ENCODE data around the gene IL16.
A peak's percentile ranks its signal among the peaks of the same experiment; 100 is the strongest.
"Not testable (repeated sequence)": the region's sequence is repeated elsewhere in the genome, so short reads cannot be mapped to it uniquely, and the experiment has no call there.

The IL16 gene

GRCh38 chr15:81196576-81197254 is at the start of gene IL16:
TSS of gene IL16 (plus strand) at chr15:81196879. CDS start at chr15:81225400, 28,521 bp downstream.
- no peak for DNase-seq

- DNase-seq = no peak
Measured at GRCh38 chr15:81151389-81151788, 45.3 kb upstream of the IL16 start.

GRCh38 chr15:81152339-81152738 is 44.3 kb upstream of the IL16 start:
- DNase-seq = no peak

GRCh38 chr15:81152799-81153198 is 43.9 kb upstream of the IL16 start:
- no peak for DNase-seq

GRCh38 chr15:81155375-81156218 is 41.1 kb upstream of the IL16 start:
- DNase-seq = no peak

- DNase-seq = no peak
Measured at GRCh38 chr15:81156324-81156723, 40.4 kb upstream of the IL16 start.

- DNase-seq = no peak
Measured at GRCh38 chr15:81157195-81157938, 39.3 kb upstream of the IL16 start.

GRCh38 chr15:81157939-81158223 is 38.8 kb upstream of the IL16 start:
- DNase-seq = no peak

- DNase-seq = not testable (repeated sequence)
Measured at GRCh38 chr15:81158561-81158960, 38.1 kb upstream of the IL16 start.

- no peak for DNase-seq
Measured at GRCh38 chr15:81160312-81161159, 36.1 kb upstream of the IL16 start.

GRCh38 chr15:81161160-81161673 is 35.5 kb upstream of the IL16 start:
- DNase-seq = no peak

GRCh38 chr15:81161851-81162250 is 34.8 kb upstream of the IL16 start:
- peak; percentile 6 to 9 for DNase-seq

GRCh38 chr15:81163961-81164800 is 32.5 kb upstream of the IL16 start:
- no peak for DNase-seq

- no peak for DNase-seq
Measured at GRCh38 chr15:81165535-81165934, 31.1 kb upstream of the IL16 start.

- DNase-seq = no peak
Measured at GRCh38 chr15:81166636-81167305, 29.9 kb upstream of the IL16 start.

GRCh38 chr15:81168131-81168526 is 28.6 kb upstream of the IL16 start:
- no peak for DNase-seq

GRCh38 chr15:81168644-81169043 is 28.0 kb upstream of the IL16 start:
- DNase-seq = no peak

GRCh38 chr15:81170511-81170910 is 26.2 kb upstream of the IL16 start:
- no peak for DNase-seq

- no peak for DNase-seq
Measured at GRCh38 chr15:81171286-81171685, 25.4 kb upstream of the IL16 start.

- DNase-seq = no peak
Measured at GRCh38 chr15:81174125-81174791, 22.4 kb upstream of the IL16 start.

Data from stimulated activated CD4-positive, alpha-beta T cell treated with anti-CD3 and anti-CD28 coated beads, Interleukin-2, amount 100 ng/mL, for 48 hours (primary cell).